Kidney epithelial cell (primary cell): ENCODE data around the gene ICA1. TPM values are rescaled to one million over a fixed set of nuclear protein-coding genes. Genes with fewer than 3 reads are reported as not detected.

ENCODE experiments used
- DNase-seq: peaks from one replicate; pipeline ENCODE4 v3.0.0-alpha.2; 2010; ENCODE audit warnings: low read depth
- H3K27me3 ChIP-seq: 2 replicates; pipeline ENCODE4 v1.6.0; 2011; ENCODE audit warnings: low read length; ENCODE audit not compliant: control insufficient read depth, insufficient read depth
- H3K36me3 ChIP-seq: 2 replicates; pipeline ENCODE4 v1.5.1; 2011; ENCODE audit warnings: low read length; ENCODE audit not compliant: control insufficient read depth, insufficient read depth
- H3K4me3 ChIP-seq: 2 replicates; pipeline ENCODE4 v1.5.1; 2011; ENCODE audit warnings: low read depth, mild to moderate bottlenecking, control low read depth, low read length
- CTCF ChIP-seq: IDR thresholded peaks from 2 replicates; pipeline ENCODE4 v1.5.1; 2011; ENCODE audit warnings: mild to moderate bottlenecking, moderate library complexity, low read length, control low read depth, inconsistent platforms; ENCODE audit not compliant: insufficient read depth, poor library complexity, severe bottlenecking
- total RNA-seq: library from RNA; depleted of rRNA; stranded (reverse); fragments of >200 nt; gene quantifications from 2 replicates; pipeline ENCODE4 v1.2.3, GENCODE V29; 2015

Gene ICA1
- total RNA-seq, 1 donor from 2014 or later: 20.7 TPM

- Histone ChIP-seq H3K36me3 (no peaks in the 10 kb centered on the region), H3K27me3 (no peaks in the 10 kb centered on the region), H3K4me3 (no peak overlapping the region)
- DNase-seq: no peak
- no peak for TF ChIP-seq CTCF
Observed at GRCh38 chr7:8146788-8147413, 115.1 kb downstream of the ICA1 start.

GRCh38 chr7:8146106-8146787 lies 115.7 kb downstream of the ICA1 start:
- Histone ChIP-seq H3K4me3 (no peak overlapping the region), H3K36me3 (no peaks in the 10 kb centered on the region), H3K27me3 (no peaks in the 10 kb centered on the region)
- no peak for TF ChIP-seq CTCF
- DNase-seq: no peak

- no peaks in the 10 kb centered on the region for H3K27me3 ChIP-seq
- no peak for DNase-seq
- H3K4me3 ChIP-seq: no peak overlapping the region
- TF ChIP-seq CTCF: no peak
- H3K36me3 ChIP-seq: no peaks in the 10 kb centered on the region
Observed at GRCh38 chr7:8144856-8145255, 117.1 kb downstream of the ICA1 start.

GRCh38 chr7:8143151-8143874 lies 118.7 kb downstream of the ICA1 start:
- Histone ChIP-seq H3K4me3 (no peak overlapping the region), H3K36me3 (no peaks in the 10 kb centered on the region), H3K27me3 (no peaks in the 10 kb centered on the region)
- no peak for TF ChIP-seq CTCF
- no peak for DNase-seq

- TF ChIP-seq CTCF: no peak
- H3K36me3 ChIP-seq: no peaks in the 10 kb centered on the region
- no peak overlapping the region for H3K4me3 ChIP-seq
- H3K27me3 ChIP-seq: no peaks in the 10 kb centered on the region
- no peak for DNase-seq
Observed at GRCh38 chr7:8142477-8142876, 119.5 kb downstream of the ICA1 start.
